CD4-positive, alpha-beta T cell treated with Interleukin-21 for 1 hour (primary cell): ENCODE data around the gene SLC39A7.

Source experiments
- DNase-seq: peaks from one replicate; pipeline ENCODE4 v3.0.0-alpha.2; 2020

The SLC39A7 gene, protein sequence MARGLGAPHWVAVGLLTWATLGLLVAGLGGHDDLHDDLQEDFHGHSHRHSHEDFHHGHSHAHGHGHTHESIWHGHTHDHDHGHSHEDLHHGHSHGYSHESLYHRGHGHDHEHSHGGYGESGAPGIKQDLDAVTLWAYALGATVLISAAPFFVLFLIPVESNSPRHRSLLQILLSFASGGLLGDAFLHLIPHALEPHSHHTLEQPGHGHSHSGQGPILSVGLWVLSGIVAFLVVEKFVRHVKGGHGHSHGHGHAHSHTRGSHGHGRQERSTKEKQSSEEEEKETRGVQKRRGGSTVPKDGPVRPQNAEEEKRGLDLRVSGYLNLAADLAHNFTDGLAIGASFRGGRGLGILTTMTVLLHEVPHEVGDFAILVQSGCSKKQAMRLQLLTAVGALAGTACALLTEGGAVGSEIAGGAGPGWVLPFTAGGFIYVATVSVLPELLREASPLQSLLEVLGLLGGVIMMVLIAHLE

DNA sequence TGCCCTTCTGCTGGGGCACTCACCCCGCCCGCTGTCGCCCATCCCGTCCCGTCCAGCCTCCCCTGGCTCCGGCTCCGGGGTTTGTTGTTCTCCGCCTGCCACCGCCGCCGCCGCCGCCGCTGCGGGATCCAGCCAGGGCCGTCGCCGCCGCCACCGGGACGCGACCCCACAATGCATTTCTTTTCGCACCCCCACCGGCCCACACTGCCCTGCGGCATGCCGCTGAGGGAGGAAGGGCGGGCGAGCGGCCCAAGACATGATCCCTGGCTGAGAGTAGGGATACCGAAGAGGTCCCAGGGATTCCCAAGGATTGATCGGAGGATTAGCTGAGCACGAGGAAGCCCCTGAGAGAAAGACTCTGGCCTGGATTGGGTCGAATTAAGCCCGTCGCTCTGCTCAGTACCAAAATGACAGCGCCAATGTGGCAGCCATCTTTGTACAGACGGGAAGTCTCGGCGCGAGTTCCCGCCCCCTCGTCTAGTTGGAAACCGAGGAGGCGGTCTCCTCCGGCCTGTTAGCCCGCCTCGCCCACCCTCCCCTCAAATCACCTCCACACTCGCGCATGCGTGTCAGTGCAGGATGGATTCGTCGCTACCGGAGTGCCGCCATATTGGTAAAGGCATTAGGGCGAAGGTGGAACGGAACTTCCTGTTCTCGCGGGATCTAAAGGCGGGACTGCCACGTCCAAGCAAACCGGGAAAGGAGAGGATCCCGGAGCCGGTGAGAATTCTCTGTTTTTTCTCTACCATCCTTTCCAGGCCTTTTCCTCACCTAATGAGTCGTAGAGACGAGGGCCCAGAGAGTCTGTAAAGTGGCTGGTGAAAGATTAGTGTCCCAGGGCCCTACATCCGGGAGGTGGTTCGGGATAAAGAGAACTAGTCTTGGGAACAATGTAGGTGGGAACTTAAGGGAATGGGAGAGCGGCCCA is at the start of gene SLC39A7, which contains the start of gene RXRB:
TSS of gene SLC39A7 (plus strand) at position 649 of the 928 bp plus-strand sequence. CDS start 379 bp downstream, outside the sequence.
TSS of gene RXRB (minus strand) at position 447 of the 928 bp plus-strand sequence. CDS start at position 258, 189 bp downstream.
- DNase-seq, result peak; percentile 99

DNA sequence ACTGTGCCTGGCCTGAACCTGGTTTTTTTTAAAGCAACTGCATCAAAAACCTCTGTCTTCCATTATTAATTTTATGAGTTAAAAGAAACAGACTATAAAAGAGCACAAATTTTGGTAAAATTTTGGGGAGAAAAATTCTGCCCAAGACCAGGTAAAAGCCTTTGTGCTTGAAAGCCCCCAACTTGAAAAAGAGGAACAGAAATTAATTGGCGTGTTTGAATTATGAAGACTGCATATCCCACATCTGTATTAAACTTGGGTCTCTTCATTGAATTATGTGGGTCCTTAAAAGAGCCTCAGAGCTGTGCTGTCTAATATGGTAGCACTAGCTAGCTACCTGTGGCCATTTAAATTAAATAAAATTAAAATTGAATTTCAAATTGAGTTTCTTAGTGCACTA is 49.6 kb upstream of the SLC39A7 start:
- no peak for DNase-seq

DNA sequence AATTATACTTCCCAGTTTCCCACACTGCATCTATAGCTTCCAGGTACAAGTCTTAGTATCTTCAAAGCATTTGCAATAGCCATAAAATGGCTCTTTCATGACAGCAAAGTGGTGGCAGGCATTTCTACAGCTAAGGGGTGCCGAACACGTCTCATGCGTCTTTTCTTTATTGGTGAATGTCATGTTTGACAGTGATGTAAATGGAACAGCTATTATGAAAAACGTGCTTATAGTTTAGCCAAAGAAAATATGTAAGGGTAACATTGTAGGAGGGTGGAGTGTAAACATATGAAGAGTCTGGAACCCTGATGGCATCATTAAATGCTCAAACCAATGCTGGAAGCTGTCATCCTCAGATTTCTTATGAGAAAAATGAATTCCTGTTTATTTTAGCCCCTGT is 46.3 kb upstream of the SLC39A7 start:
- no peak for DNase-seq

- no peak for DNase-seq
These were observed 44.1 kb upstream of the SLC39A7 start for GRCh38 chr6:33156561-33156960.

DNA sequence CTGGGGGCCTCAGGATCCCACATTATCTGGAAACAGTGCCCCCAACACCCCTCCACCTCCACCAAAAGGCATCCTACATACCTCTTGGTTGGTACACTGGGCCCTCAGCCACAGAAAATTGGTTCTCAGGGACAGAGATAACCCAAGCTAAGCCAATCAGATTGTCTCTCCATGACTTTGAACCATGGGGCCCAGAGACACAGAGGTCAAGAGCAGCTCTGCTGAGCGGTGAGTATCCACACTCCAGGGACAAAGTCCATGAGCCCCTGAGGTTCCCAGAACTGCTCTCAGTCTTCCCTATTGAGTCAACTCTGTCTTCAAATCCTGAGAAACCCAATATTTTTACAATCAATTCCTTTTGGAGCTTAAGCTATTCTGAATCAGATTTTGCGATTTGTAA is 43.7 kb upstream of the SLC39A7 start:
- no peak for DNase-seq

GRCh38 chr6:33160096-33160495 is 40.6 kb upstream of the SLC39A7 start:
- no peak for DNase-seq

GRCh38 chr6:33160728-33161344 is 39.8 kb upstream of the SLC39A7 start:
- no peak for DNase-seq

GRCh38 chr6:33161354-33162331 is 39.0 kb upstream of the SLC39A7 start:
- DNase-seq, result peak; percentile 84

- no peak for DNase-seq
These were observed 37.1 kb upstream of the SLC39A7 start for GRCh38 chr6:33163540-33163939.

DNA sequence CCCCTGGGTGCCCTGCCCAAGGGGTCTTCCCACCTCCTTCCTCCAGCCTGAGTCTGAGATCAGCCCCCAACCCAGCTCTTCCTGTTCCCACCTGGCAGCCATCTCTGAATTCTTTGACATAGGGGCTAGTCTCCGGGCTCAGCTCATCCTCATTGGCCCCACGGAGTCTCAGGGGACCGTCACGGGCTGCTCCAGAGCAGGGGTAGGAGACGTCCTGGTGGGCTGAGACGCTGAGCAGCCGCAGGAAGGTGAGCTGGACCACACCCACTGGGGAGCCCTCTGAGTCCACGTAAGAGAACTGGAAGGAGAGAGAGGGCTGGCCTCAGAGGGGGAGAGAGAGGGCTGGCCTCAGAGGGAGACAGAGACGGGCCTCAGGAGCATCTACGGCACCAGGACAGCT is 36.5 kb upstream of the SLC39A7 start:
- DNase-seq, result no peak

DNA sequence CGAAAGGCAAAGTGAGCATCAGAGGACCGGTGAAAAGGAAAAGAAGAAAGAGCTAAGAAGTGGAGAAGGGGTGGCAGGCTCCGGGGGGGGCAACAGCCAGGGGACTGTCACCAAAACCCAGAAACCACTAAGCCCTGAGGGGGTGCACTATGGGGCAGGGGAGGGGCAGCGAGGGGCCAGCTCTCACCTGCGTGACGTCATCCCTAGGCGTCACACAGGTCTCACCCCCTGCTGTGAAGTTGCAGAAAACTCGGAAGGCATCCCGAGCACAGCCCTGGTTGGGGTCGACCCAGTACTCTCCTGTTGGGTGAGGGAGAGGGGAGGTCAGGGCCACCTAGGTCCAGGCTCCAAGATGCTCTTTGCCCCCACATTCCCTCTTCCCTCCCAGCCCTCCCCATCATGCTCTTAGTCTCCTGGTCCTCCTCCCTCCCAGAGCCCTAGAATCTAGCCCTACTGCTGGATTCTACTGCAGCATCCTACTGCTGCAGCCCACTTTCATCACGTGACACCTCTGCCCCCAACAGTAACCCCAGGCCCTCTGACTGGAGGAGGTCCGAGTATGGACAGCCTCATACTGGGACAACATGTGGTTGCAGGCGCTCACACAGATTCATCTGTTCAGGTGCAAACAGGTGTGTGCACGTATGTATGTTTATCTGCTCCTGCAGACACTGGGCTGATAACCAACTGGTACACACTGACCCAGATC is 35.8 kb upstream of the SLC39A7 start:
- no peak for DNase-seq

GRCh38 chr6:33165581-33166258 is 34.9 kb upstream of the SLC39A7 start:
- no peak for DNase-seq

DNA sequence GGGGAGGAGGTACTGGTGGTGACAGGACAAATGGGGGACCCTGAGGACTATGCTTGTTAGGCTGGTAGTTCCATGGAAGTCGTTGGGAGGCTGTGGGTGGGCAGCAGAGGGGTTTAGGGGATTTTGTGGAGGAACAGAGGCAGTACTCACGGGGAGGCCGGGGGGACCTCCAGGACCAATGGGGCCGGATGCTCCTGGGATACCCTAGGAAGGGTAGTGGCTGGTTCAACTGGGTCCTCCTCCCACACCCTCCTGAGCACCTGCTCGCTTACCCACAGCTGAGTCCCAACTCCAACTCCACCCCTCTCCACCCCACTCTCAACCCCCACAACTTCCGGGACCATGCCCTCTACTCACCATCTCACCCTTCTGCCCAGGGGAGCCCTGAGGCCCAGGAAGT is 34.3 kb upstream of the SLC39A7 start:
- no peak for DNase-seq

GRCh38 chr6:33166811-33167210 is 33.9 kb upstream of the SLC39A7 start:
- DNase-seq, result no peak

- no peak for DNase-seq
These were observed 33.0 kb upstream of the SLC39A7 start for GRCh38 chr6:33167374-33168283.

GRCh38 chr6:33168284-33168601 is 32.4 kb upstream of the SLC39A7 start:
- no peak for DNase-seq

DNA sequence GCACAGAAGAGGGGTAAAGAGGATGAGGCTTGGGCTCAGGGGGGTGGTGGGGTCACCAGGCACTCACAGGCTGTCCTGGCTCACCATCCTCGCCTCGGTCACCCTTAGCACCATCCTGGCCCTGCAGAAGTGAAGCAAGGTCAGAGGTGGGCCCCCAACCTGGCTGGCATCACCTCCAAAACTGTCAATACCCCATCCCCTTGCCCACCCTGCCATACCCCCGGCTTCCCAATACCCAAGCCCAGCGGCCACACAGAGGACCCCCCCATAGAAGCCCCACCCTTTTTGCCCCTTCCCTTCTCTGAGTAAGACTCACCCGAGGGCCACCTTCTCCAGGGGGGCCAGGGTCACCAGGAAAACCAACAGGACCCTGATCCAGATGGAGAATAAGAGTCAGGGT is 32.0 kb upstream of the SLC39A7 start:
- DNase-seq, result no peak

DNA sequence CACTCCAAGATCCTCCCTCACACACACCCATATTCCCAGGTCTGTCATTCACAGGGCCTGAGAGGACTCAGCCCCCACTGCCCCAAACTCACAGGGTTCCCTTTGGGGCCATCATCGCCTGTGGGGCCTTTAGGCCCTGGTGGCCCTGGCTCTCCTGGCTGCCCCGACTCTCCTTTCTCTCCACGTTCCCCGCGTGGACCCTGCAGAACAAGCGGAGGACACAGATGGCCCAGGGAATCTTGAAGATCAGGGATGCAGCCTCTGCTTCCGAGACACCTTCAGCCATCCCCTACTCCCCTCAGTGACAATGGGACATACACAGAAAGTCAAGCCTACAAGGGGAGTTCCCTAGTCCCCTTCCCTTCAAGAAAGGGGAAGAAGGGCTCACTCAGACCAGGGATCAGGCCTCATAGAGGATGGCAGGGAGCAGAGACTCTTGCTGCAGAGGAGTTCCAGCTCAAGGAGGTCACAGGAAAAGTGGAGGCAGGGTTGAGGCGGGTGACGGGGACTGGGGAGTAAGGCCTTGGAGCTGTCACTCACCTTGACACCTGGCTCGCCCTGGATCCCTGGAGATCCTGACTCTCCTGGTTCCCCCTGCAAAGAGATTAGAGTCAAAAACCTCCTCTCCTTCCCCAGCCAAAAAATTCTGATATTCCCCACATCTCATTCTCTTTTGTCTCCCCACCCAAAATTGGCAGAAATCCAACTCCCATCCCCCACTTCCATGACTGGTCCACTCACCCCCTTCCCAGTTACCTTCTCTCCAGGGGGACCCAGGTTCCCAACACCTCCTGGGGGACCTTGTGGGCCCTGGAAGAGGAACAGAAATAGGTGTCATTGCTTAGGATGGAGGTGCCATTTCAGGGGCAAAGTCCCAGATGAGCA is 31.1 kb upstream of the SLC39A7 start:
- DNase-seq, result no peak
